H9 (cell line): ENCODE measurements around the gene MOB4. TPM values are rescaled to one million over a fixed set of nuclear protein-coding genes. Genes with fewer than 3 reads are reported as not detected.

ENCODE experiments used
- DNase-seq: peaks from one replicate; pipeline ENCODE4 v3.0.0-alpha.2; 2017
- H2AFZ ChIP-seq: one replicate; pipeline ENCODE4 v1.6.1; 2013; ENCODE audit warnings: mild to moderate bottlenecking, low read length, control low read depth, moderate library complexity
- H2AK5ac ChIP-seq: 2 replicates; pipeline ENCODE4 v1.6.1; 2013; ENCODE audit warnings: low read length, control low read depth, mixed read lengths; ENCODE audit not compliant: insufficient read length
- H2BK120ac ChIP-seq: one replicate; pipeline ENCODE4 v1.6.1; 2013; ENCODE audit warnings: low read depth, mild to moderate bottlenecking, low read length, control low read depth, inconsistent platforms; ENCODE audit not compliant: poor library complexity, severe bottlenecking
- H2BK12ac ChIP-seq: 2 replicates; pipeline ENCODE4 v1.6.1; 2013; ENCODE audit warnings: low read length, control low read depth, mixed read lengths, low read depth; ENCODE audit not compliant: insufficient read length
- H2BK15ac ChIP-seq: 2 replicates; pipeline ENCODE4 v1.6.1; 2013; ENCODE audit warnings: low read depth, low read length, control low read depth
- H2BK20ac ChIP-seq: one replicate; pipeline ENCODE4 v1.6.1; 2013; ENCODE audit warnings: low read depth, mild to moderate bottlenecking, low read length, control low read depth, inconsistent platforms; ENCODE audit not compliant: poor library complexity, severe bottlenecking
- H2BK5ac ChIP-seq: 2 replicates; pipeline ENCODE4 v1.6.1; 2013; ENCODE audit warnings: low read length, control low read depth, mixed read lengths; ENCODE audit not compliant: insufficient read length
- H3K14ac ChIP-seq: 2 replicates; pipeline ENCODE4 v1.6.1; 2013; ENCODE audit warnings: low read length, control low read depth; ENCODE audit not compliant: insufficient read depth
- H3K18ac ChIP-seq: 2 replicates; pipeline ENCODE4 v1.6.1; 2013; ENCODE audit warnings: low read depth, mild to moderate bottlenecking, mixed read lengths, low read length, control low read depth; ENCODE audit not compliant: insufficient read length
- H3K23ac ChIP-seq: 2 replicates; pipeline ENCODE4 v1.6.1; 2013; ENCODE audit warnings: low read length, control low read depth, mixed read lengths, low read depth; ENCODE audit not compliant: insufficient read length
- H3K23me2 ChIP-seq: 2 replicates; pipeline ENCODE4 v1.6.1; 2013; ENCODE audit warnings: low read depth, mild to moderate bottlenecking, mixed read lengths, low read length, control low read depth; ENCODE audit not compliant: insufficient read length, poor library complexity, severe bottlenecking
- H3K27ac ChIP-seq: 2 replicates; pipeline ENCODE4 v1.5.1; 2013; ENCODE audit warnings: low read length, control low read depth, mixed read lengths, low read depth; ENCODE audit not compliant: insufficient read length
- H3K27me3 ChIP-seq: 2 replicates; pipeline ENCODE4 v1.6.1; 2013; ENCODE audit warnings: low read length, control low read depth, inconsistent platforms; ENCODE audit not compliant: insufficient read depth
- H3K4ac ChIP-seq: 2 replicates; pipeline ENCODE4 v1.6.1; 2013; ENCODE audit warnings: low read depth, mild to moderate bottlenecking, control low read depth, inconsistent platforms, low read length, moderate library complexity
- H3K4me1 ChIP-seq: 2 replicates; pipeline ENCODE4 v1.6.1; 2013; ENCODE audit warnings: low read length, control low read depth, inconsistent platforms; ENCODE audit not compliant: insufficient read depth
- H3K4me2 ChIP-seq: 2 replicates; pipeline ENCODE4 v1.6.1; 2013; ENCODE audit warnings: low read length, control low read depth, mixed read lengths; ENCODE audit not compliant: insufficient read length, insufficient read depth
- H3K56ac ChIP-seq: 2 replicates; pipeline ENCODE4 v1.6.1; 2013; ENCODE audit warnings: low read depth, mild to moderate bottlenecking, mixed read lengths, low read length, control low read depth; ENCODE audit not compliant: insufficient read length
- H3K79me1 ChIP-seq: 2 replicates; pipeline ENCODE4 v1.6.1; 2013; ENCODE audit warnings: low read depth, mild to moderate bottlenecking, moderate library complexity, low read length, control low read depth, inconsistent platforms; ENCODE audit not compliant: insufficient read depth, poor library complexity, severe bottlenecking
- H3K79me2 ChIP-seq: 2 replicates; pipeline ENCODE4 v1.6.1; 2013; ENCODE audit warnings: low read length, control low read depth, inconsistent platforms; ENCODE audit not compliant: insufficient read depth
- H3K9ac ChIP-seq: 2 replicates; pipeline ENCODE4 v1.6.1; 2013; ENCODE audit warnings: low read length, control low read depth, mixed read lengths; ENCODE audit not compliant: insufficient read length; ENCODE audit errors: extremely low read depth
- H3K9me3 ChIP-seq: one replicate; pipeline ENCODE4 v1.6.1; 2013; ENCODE audit warnings: low read depth, low read length, inconsistent platforms; ENCODE audit not compliant: control insufficient read depth
- H3T11ph ChIP-seq: one replicate; pipeline ENCODE4 v1.6.1; 2013; ENCODE audit warnings: mild to moderate bottlenecking, low read length, control low read depth, inconsistent platforms
- H4K20me1 ChIP-seq: one replicate; pipeline ENCODE4 v1.6.1; 2013; ENCODE audit not compliant: control insufficient read depth, insufficient read length, insufficient read depth
- H4K5ac ChIP-seq: 2 replicates; pipeline ENCODE4 v1.6.1; 2013; ENCODE audit warnings: low read depth, mild to moderate bottlenecking, mixed read lengths, low read length, control low read depth; ENCODE audit not compliant: insufficient read length
- H4K8ac ChIP-seq: replicated peaks from 2 replicates; pipeline ENCODE4 v1.6.1; 2013; ENCODE audit warnings: low read length, control low read depth, mixed read lengths, low read depth; ENCODE audit not compliant: insufficient read length
- H4K91ac ChIP-seq: 2 replicates; pipeline ENCODE4 v1.6.1; 2013; ENCODE audit warnings: low read depth, mild to moderate bottlenecking, moderate library complexity, mixed read lengths, low read length, control low read depth; ENCODE audit not compliant: insufficient read length
- H3K27ac Mint-ChIP-seq, 3 experiments: 2 replicates in 2 of 3; 3 replicates in 1 of 3; pipeline ENCODE4 v1.8.0; 2020 to 2021; ENCODE audit warnings: mixed read lengths in 3 of 3, mild to moderate bottlenecking in 1 of 3, moderate library complexity in 1 of 3
- H3K27me3 Mint-ChIP-seq: 2 replicates; pipeline ENCODE4 v1.8.0; 2021; ENCODE audit warnings: low read depth, mild to moderate bottlenecking, moderate library complexity, mixed read lengths
- H3K36me3 Mint-ChIP-seq, 3 experiments: 2 replicates in 2 of 3; 3 replicates in 1 of 3; pipeline ENCODE4 v1.8.0; 2020 to 2021; ENCODE audit warnings: low read depth in 3 of 3, mixed read lengths in 3 of 3; ENCODE audit not compliant: insufficient read depth in 1 of 3
- H3K4me1 Mint-ChIP-seq, 2 experiments: 2 replicates each; pipeline ENCODE4 v1.8.0; 2020; ENCODE audit warnings: mixed read lengths in 2 of 2
- H3K4me3 Mint-ChIP-seq, 2 experiments: 2 replicates in 1 of 2; 3 replicates in 1 of 2; pipeline ENCODE4 v1.8.0; 2020 to 2021; ENCODE audit warnings: mild to moderate bottlenecking in 2 of 2, mixed read lengths in 2 of 2, moderate library complexity in 1 of 2
- H3K9me3 Mint-ChIP-seq, 2 experiments: 2 replicates in 1 of 2; 3 replicates in 1 of 2; pipeline ENCODE4 v1.8.0; 2020; ENCODE audit warnings: mild to moderate bottlenecking in 2 of 2, mixed read lengths in 2 of 2, moderate library complexity in 1 of 2
- CTCF ChIP-seq: fragments of 200-600 bp; sonication (generic); conservative IDR thresholded peaks from 3 replicates; pipeline ENCODE4 v1.8.0; 2021; ENCODE audit warnings: antibody characterized with exemption, mild to moderate bottlenecking
- WGBS: extraction: QIAGEN DNeasy Blood & Tissue Kit; methylation state at CpG from one replicate; pipeline ENCODE4 v1.1.7; 2013; ENCODE audit warnings: missing lambda C conversion rate, low lambda C conversion rate, mixed read lengths; ENCODE audit not compliant: insufficient read length; ENCODE audit errors: extremely low coverage; 5-methylcytosine and 5-hydroxymethylcytosine counted together
- total RNA-seq: library from RNA; stranded (reverse); gene quantifications from 2 replicates; pipeline ENCODE4 v1.2.1, GENCODE V29; 2021

Gene MOB4
- total RNA-seq, 1 experiment from 2014 or later: 57.6 TPM

- Histone ChIP-seq H3K23me2 (no peaks in the 10 kb centered on the region), H3K27me3 (no peaks in the 10 kb centered on the region), H2BK20ac (no peak overlapping the region), H2AK5ac (no peak overlapping the region), H4K20me1 (no peaks in the 10 kb centered on the region), H2BK12ac (no peak overlapping the region), H3K14ac (no peak overlapping the region), H3K4ac (no peak overlapping the region), H2AFZ (no peak overlapping the region), H4K91ac (no peak overlapping the region), H3K56ac (no peak overlapping the region), H3T11ph (no peak overlapping the region), H2BK15ac (no peak overlapping the region), H4K5ac (no peak overlapping the region), H2BK120ac (no peak overlapping the region), H2BK5ac (no peak overlapping the region), H4K8ac (no peak overlapping the region), H3K79me2 (peaks cover 2% of the 10 kb centered on the region; the same call in 1 of the 2 replicates), H3K4me1 (no peaks in the 10 kb centered on the region; the same call in 1 of the 2 replicates), H3K23ac (no peak overlapping the region), H3K27ac (no peak overlapping the region), H3K79me1 (peaks cover 3% of the 10 kb centered on the region), H3K18ac (no peak overlapping the region), H3K4me2 (no peak overlapping the region), H3K9me3 (no peaks in the 10 kb centered on the region), H3K9ac (no peak overlapping the region)
- no peak for TF ChIP-seq CTCF
- Mint-ChIP-seq H3K4me1 (peaks cover 4 to 7% of the 10 kb centered on the region in 2 experiments), H3K9me3 (no peaks in the 10 kb centered on the region), H3K36me3 (peaks cover 38 to 84% (median 73%) of the 10 kb centered on the region in 3 experiments; a peak in 6 of 7 replicates), H3K27ac (no peak overlapping the region), H3K4me3 (no peak overlapping the region), H3K27me3 (no peaks in the 10 kb centered on the region)
- no CpG with 5 or more reads among the region's 2 CpGs for WGBS
- no peak for DNase-seq
Measured at GRCh38 chr2:197538412-197538811, 22.5 kb downstream of the MOB4 start.
